NCI-H1105 treated with DMSO at 0.1 percent for 48 hours (cell line): ENCODE data around the gene LRRN4CL.
A peak's percentile ranks its signal among the peaks of the same experiment; 100 is the strongest.
"Not testable (repeated sequence)": the region's sequence is repeated elsewhere in the genome, so short reads cannot be mapped to it uniquely, and the experiment has no call there.

Experiments
- DNase-seq: peaks from one replicate; lab custom pipeline; 2025; lab: John Stamatoyannopoulos, UW

Gene LRRN4CL

DNA sequence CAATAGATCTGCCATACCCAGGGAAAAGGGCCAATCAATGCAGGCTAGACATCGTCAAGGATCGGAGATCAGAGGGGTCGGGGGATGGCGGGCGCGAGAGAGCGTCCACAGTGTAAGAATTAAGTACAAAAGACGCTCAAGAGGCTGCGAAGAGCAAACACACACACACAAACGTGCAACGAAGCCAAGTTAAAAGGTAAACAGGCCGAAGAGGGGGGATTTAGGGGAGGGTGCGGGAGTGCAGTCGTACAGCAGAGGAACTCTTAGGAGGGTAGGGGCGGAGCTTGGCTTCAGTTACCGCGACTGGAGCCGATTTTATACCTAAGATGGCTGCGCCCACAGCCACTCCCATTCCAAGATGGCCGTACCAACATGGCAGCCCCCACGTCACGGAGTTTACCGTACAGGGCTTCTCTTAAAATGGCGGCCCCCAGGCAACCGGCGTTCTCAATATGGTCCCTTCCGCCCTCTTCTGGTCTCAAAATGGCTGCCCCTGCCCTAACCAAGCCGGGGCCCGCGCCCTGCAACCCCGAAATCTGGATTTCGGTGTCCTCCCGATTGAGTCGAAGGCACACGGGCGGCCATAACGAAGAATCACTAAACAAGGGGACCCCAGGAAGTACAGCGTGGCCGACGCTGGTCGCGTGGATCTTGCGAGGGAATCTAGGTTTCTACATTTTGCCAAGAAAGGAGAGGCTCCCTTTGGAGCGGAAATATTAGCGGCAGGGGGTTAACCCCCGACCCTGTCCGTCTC lies 20.1 kb upstream of the LRRN4CL start:
- peak; percentile 99 for DNase-seq

DNA sequence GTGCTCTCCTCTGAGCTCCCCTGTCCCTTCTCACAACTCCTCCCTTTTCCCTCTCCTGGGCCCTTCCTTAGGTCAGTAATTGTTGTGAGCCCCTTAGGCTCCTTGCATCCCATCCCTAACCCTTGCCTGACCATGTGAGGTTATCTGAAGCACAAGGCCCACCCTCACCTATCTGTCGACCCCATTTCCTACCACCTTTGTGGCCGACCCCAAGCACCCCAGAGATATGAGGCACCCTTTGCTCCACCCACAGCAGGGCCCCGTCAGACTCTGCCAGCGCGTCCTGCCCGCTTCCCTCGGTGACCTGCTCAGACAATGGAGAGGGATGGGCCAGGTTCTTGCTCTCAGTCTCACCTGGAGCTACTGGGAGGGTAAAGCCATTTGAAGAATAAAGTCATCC lies 19.5 kb upstream of the LRRN4CL start:
- DNase-seq, result peak; percentile 69

DNA sequence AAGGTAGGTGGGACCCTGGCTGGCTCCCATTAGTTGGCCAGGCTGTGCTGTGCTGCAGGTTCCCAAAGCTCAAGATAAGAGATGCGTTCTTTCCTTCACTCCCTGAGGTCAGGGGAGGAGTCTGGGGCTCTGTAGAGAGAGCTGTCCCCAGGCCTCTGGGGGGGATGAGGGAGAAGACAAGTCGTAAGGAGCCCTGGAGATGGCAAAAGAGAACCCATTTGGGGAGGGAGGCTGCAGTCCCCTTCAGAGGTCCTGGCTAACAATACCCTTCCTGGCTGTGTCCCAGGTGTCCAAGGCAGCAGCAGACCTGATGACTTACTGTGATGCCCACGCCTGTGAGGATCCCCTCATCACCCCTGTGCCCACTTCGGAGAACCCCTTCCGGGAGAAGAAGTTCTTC lies 19.1 kb upstream of the LRRN4CL start:
- DNase-seq, result no peak

DNA sequence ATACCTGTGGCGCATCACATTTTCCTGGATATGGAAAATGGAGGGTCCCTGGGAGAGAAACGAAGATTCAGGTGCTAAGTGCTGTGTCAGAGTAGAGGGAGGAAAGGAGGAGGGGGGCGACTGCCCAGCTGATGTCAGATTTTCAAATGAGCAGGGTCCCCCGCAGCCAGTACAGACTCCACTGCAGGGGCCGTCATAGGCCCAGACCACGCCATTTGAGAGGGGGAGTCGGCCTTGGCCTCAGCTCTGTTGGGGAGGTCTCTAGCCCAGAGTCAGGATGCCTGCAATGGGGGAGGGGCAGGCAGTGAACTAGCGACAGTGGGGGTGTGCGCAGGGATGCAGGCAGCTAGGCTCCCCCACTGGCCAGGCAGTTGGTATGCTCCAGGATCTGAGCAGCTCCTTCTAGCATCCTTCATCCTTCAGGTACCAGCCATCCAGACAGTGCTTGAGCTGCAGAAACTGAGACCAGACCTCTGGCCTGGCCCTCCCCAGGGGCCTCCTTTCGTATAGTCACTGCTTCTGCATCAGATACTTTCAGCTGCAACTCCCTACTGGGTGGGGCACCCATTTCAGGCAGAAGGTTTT lies 18.0 kb upstream of the LRRN4CL start, which contains the start of the genes BSCL2 and GNG3:
Gene BSCL2 (minus strand): TSS at position 148 of the 585 bp plus-strand sequence. CDS start 229 bp downstream, outside the sequence.
Gene GNG3 (plus strand): TSS at position 400 of the 585 bp plus-strand sequence. CDS start 620 bp downstream, outside the sequence.
- no peak for DNase-seq

DNA sequence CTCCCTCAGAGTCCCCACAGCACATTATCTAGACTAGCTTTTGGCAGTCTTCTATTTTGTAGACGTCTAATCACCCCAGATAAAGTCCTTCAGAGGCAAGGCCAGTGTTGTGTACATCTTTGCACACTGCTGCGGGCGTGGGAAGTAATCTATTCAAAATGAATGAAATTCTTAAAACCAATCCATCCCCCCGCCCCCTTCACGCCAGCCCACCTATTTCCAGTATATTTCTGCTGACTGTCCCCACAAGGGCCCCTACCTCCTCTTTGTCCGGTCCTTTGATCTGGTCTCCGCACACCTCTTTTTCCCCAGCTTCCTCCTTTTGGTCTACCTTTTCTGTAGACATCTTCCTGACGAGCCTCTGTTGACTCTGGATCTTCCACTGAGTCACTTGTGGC lies 17.5 kb upstream of the LRRN4CL start:
- DNase-seq, result no peak

DNA sequence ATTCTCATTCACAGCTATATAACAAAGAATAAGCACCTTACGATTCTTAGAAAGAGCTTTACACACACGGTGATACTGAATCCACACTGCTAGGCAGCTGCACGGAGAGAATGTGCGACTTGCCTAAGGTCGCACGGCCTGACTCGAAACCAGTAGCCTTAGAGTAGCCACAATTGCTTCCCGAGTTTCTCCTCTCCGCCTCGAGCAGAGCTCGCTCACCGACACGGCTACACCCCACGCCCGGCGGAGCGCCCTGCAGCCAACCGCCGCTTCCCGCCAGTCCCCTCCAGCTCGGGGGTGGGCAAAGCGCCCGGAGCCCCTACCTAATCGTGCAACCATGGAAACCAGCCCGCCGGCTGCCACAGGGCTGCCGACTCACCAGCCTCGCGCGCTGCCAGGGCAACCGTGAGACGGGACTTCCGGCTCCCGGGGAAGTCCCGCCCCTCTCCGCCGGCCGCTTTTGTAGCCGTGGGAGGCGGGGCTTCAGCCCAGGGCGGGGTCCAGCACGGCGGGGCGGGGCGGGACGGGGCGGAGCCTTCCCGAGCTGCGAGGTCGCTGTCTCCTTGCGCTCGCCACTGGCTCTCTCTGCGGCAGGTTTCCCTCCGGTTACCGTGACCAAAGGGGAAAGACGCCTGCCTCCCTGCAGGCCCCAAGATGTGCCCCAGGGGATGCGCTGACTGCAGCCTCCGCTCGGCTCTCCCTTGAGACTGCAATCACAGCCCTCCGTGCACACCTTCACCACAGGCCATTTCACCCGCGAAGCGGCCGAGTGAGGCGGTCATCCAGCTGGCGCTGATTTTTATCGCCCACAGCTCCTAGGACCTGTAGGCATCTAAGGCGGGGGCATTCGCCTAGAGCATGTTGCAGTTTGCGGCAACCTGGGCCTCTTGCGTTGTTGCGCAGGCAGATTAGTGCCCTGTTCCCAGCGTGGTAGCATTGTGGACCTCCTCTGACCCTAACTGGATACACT lies 16.8 kb upstream of the LRRN4CL start:
- DNase-seq, result peak; percentile 96

DNA sequence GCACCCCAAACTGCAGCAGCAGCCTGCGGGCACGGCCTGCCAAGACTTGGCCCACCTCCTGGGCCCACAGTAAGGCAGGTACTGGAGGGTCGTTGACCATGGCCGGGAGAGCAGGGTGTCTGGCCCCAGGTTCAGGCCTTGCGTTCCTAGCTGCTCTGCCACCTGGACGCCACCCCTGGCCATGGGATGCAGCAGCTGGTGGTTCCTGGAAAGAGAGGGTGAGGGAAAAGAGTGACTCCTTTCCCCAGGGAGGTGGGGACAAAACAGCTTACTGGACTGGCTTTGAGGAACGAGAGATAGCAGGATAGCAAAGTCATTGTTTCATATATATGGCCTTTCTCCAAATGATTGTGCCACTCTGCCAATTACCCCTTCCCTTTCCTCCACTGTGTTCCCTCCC lies 16.1 kb upstream of the LRRN4CL start:
- peak; percentile 66 for DNase-seq

DNA sequence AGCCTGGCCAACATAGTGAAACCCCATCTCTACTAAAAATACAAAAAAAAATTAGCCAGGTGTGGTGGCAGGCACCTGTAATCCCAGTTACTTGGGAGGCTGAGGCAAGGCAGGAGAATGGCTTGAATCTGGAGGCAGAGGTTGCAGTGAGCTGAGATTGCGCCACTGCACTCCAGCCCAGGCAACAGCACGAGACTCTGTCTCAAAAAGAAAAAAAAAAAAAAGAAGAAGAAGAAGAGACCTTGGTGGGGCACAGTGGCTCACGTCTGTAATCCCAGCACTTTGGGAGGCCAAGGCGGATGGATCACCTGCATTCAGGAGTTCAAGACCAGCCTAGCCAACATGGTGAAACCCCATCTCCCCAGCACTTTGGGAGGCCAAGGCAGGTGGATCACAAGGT lies 14.6 kb upstream of the LRRN4CL start:
- DNase-seq, result not testable (repeated sequence)

DNA sequence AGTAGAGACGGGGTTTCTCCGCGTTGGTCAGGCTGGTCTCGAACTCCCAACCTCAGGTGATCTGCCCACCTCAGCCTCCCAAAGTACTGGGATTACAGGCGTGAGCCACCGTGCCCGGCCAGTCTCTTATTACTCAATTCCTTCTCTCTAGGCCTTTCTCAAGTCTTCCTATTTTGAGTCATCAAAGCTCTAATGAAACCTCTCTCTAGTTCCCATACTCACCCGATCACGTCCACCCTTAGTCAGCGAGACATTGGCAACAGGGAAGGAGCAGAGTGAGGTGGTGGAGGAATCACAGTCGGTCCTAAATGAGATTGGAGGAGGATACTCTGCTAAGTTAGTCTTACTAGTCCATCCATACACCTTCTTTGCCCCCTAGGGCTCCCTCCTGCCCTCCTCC lies 12.9 kb upstream of the LRRN4CL start:
- no peak for DNase-seq

DNA sequence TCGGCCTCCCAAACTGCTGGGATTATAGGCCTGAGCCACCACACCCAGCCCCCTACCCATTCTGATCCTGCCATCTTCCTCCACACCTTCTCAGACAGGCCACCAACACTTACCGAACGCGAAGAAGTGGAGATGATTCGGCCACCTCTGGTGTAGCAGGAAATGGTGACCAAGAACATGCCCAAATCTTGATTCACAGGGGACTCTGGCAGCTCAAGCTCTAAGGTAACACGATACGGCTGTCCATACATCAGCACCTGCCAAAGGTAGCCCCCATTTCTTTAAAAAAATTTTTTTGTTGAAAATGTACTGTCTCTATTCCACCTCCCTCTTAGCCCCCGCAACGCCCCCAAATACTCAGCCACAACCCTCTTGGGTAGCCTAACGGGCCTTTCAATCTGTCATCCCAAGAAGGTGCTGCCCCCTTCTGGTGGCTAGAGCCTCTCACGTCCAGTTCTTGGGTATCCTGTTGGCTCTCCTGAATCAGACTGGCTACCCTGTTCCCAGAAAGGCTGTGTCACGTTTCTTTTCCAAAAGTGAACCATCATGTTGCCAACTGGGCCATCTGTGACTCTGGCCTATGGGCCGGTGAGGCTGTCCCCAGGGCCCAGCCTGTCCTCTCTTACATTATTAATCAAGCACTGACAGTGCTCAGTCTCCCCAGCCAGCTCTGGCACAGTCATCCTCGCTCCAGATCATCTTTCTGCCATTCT lies 5.3 kb upstream of the LRRN4CL start:
- DNase-seq, result peak; percentile 58

DNA sequence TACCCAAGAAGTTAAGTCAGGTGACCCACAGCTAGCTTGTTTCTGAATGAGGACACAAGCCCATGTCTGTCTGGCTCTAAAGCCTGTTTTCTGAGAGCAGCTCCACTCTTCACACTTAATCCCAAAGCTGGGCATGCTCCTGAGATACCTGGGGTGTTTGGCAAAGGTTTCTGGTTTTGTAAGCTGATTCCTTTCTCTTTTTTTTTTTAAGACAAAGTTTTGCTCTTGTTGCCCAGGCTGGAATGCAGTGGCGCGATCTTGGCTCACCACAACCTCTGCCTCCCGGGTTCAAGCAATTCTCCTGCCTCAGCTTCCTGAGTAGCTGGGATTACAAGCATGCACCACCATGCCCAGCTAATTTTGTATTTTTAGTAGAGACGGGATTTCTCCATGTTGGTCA lies 4.3 kb upstream of the LRRN4CL start:
- not testable (repeated sequence) for DNase-seq

DNA sequence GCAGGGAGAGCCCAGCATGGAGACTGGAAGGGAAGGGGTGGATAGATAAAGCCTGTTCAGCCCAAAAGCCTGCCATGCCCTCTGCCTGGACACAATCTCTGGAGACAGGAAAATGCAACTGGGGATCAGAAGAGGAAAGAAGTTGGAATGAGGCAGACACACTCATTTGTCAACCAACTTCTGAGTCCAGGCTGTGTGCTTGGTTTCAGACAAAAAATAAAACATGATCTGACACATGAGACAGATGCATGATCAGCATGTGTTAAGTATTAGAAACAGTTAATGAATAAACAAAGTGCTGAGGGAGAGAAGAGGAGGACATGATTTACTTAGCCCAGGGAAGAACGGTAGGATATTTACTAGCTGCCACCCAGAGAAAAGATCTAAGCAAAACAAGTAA lies 839 bp downstream of the LRRN4CL start:
- DNase-seq, result no peak

DNA sequence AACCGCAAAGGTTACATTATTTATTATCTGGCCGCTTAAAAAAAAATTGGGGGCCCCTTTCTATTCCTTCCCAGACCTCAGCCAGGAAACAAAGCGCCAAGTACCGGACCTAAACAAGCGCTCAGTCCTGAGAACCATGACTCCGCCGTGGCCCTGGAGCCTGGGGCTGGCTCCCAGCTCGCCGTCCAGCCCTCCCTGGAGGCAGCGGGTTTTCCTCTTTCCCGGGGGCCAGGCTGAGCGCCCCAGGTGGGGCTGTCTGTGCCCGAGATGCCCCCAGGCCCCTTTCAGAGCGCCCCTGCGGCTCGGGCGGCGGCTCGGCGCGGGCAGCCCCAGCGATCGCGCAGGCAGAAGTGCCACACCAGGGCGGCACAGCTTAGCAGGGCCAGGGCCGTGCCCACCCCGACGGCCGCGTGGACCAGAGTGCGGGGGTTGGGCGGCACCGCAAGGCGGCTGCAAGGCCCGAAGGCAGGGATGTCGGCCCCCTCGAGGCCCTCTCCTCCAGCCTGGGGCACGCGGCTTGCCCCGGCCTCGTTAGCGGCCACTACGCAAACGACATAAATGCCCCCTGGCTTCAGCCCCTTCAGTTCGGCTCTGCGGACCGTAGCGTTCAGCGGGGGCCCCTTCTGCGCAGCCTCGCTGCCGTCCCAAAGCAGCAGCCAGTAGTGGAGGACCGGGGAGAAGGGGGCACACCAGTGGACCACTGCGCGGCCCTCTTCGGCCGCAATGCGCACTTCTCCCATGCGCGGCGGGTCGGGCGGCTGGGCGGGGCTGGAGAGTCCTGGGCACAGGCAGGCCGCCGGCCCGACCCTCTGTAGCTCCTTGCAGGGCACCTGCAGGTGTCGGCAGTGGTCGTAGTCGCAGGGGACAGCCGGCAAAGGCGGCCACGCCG lies 1.6 kb downstream of the LRRN4CL start:
- DNase-seq, result no peak

DNA sequence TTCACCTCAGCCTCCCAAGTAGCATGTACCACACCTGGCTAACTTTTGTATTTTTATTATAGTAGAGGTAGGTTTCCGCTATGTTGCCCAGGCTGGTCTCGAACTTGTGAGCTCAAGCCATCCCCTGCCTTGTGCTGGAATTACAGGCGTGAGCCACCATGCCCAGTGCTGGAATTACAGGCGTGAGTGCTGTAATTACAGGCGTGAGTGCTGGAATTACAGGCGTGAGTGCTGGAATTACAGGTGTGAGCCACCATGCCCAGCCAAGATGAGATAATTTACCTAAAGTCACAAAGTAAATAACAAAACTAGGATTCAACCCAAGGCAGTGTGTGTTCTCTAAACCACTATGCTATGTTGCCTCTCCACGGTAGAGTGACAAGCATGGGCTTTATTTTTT lies 6.8 kb downstream of the LRRN4CL start:
- no peak for DNase-seq

DNA sequence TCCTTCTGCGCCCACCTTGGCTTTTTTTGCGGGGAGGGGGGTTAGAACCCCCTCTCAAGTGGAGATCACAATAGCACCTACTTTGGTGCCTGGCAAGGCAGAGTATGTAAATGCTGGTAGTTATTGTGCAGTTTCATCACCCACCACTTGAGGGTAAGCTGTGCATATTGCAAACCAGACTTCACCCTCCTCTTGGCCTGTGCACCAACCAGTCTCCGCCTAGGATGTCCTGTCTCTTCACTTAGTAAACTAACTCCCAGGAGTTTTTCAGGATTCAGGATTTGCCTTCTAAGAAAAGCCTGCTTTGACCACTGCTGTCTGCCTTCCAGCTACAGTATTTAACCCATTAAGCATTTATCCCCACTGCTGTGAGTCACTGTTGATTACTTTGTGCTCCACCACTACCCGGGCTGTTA lies 8.5 kb downstream of the LRRN4CL start:
- no peak for DNase-seq

DNA sequence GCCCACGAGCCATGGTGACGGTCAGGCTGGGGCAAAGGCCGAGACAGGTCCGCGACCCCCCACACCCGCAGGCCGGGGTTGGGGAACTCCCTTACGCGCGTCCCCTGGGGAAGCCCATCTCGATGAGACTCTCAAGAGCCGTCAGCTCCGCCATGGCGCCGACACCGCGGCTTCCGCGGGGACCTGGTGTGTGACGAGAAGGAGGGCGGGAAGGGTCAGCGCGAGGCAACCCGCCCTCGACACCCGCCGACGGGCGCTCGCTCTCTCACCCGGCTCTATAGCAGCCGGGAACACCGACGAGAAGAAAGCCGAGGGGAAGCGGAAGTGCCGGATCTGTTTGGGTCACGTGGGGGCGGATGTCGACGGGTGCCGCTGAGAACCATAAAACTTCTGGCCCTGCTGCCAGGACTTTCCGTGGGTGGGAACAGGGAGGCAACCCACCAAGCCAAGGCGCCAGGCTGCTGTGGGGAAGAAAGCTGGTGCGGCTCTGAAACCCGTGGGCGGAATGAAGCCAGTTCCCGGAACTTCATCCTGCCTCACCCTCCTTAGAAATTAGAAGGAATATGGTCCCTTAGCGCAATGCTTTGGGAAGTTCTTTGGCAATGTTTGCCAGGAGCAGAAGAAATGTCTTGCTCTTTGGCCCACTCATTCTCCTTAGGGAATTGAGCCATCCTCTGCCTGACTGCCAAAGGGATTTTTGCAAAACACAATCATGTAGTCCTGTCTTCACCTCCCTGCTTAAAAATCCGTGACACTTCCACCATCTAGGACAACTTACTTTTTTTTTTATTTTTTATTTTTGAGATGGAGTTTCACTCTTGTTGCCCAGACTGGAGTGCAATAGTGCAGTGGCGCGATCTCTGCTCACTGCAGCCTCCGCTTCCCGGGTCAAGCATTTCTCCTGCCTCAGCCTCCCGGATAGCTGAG lies 10.3 kb downstream of the LRRN4CL start, which contains the start of gene UBXN1:
Gene UBXN1 (minus strand): TSS at position 304 of the 927 bp plus-strand sequence. CDS start 150 bp downstream, at position 154.
- peak; percentile 85 for DNase-seq

DNA sequence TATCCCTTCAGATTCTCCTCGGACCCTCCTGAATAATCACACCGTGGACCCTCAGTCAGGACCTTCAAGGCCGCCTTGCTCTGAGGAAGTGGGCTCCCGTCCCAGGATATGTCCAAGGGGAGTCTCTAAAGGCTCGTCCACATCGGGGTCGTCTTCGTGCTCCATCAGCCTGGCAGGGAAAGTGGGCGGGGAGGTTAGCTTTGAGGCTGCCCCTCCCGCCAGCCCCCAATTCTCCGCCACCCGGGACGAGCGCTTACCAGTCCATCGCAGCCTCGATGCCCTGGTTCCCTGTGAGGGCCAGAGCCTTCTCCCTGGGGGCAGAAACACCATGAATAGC lies 10.9 kb downstream of the LRRN4CL start:
- DNase-seq, result no peak

DNA sequence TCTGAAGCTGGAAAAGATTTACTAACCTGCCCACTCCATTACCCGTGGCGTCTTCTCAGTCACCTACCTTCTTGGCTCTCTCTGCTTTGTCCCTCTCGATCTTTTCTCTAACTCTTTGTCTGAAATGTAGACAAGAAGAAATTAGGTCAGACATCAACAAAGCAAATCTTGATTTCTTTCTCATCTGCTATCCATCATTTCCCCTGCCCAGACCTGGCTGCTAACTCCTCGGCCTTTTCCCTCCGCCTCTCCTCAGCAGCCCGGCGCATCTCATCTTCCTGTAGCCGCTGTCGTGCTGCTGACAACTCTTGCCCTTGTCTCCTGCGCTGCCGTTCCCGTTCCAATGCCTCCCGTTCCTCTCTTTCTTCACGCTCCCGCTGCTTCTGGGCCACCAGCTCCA lies 11.6 kb downstream of the LRRN4CL start:
- no peak for DNase-seq

DNA sequence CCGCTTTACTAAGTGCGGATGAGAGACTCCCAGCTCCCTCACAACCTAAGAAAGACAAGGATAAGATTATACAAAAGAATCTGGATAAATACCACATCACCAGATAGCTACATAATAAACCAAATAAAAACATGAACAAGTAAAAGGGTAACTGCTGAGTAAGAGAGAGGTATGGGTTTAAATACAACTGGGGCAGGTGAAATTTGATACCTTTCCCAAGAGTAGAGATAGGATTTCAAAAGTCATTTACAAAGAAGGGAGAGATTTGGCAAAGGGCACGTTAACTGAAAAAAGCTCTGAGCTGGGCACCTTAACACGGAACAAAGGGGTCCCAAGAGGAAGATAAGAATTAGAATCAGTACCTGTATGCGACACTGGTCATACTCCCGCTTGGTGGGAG lies 12.2 kb downstream of the LRRN4CL start:
- DNase-seq, result no peak

DNA sequence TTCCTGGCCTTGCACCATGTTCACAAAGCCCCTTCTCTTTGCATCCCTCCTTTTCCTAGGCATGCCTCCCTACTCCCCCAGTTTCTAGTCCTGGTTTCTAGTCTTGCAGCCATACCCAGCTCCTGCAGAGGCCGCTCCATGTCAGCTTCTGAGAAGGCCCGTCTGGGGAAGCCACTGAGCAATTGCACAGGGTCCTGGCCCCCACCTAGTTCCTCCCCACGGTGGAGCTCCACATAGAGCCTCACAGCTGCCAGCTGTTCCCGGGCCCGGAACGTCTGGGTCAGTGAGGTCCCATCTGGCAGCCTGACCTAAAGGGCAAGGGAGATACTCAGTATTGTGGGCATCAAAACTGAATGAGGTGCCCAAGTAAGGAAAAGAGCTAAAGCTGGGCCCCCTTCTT lies 12.6 kb downstream of the LRRN4CL start:
- DNase-seq, result no peak
